ENCODE measurements around the gene TET1. TPM values are rescaled to one million over a fixed set of nuclear protein-coding genes. Genes with fewer than 3 reads are reported as not detected.
"Not testable (repeated sequence)": the region's sequence is repeated elsewhere in the genome, so short reads cannot be mapped to it uniquely, and the experiment has no call there.

Gene TET1
- total and polyA plus RNA-seq, 4 donors = 0.06 to 2.1 (median 0.75) TPM

DNA sequence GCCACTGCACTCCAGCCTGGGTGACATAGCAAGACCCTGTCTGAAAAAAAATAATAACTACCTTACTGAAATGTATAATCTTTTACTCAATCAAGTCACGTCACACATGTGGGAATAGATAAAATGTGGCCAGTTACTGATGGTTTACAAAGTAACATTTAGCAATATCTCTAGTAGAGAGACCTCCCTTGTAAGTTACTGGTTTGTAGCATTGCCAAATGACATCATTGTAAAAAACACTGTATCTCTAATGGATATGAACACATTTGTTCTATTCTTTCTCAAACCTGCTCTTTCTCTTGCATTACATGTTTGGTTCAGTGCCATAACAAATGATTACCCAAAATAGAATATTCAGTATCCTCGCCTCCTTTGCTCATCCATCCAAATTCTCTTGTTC, 18.8 kb downstream of the TET1 start (continued):
- no peak for TF ChIP-seq HNF4A (conservative IDR thresholded peaks at IDR 0.05)
- TF ChIP-seq, protein P1, sequence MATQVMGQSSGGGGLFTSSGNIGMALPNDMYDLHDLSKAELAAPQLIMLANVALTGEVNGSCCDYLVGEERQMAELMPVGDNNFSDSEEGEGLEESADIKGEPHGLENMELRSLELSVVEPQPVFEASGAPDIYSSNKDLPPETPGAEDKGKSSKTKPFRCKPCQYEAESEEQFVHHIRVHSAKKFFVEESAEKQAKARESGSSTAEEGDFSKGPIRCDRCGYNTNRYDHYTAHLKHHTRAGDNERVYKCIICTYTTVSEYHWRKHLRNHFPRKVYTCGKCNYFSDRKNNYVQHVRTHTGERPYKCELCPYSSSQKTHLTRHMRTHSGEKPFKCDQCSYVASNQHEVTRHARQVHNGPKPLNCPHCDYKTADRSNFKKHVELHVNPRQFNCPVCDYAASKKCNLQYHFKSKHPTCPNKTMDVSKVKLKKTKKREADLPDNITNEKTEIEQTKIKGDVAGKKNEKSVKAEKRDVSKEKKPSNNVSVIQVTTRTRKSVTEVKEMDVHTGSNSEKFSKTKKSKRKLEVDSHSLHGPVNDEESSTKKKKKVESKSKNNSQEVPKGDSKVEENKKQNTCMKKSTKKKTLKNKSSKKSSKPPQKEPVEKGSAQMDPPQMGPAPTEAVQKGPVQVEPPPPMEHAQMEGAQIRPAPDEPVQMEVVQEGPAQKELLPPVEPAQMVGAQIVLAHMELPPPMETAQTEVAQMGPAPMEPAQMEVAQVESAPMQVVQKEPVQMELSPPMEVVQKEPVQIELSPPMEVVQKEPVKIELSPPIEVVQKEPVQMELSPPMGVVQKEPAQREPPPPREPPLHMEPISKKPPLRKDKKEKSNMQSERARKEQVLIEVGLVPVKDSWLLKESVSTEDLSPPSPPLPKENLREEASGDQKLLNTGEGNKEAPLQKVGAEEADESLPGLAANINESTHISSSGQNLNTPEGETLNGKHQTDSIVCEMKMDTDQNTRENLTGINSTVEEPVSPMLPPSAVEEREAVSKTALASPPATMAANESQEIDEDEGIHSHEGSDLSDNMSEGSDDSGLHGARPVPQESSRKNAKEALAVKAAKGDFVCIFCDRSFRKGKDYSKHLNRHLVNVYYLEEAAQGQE (IDR thresholded peaks at IDR 0.05) = no peak

GRCh38 chr10:68584187-68584586, 24.1 kb downstream of the TET1 start:
- H3K27me3 ChIP-seq (ENCODE audit: control insufficient read depth in 4 of 4, insufficient read depth in 4 of 4, low read length in 3 of 4); H3K27ac ChIP-seq (ENCODE audit: low read depth in 1 of 2, low read length in 2 of 2); DNase-seq (ENCODE audit: low spot score); H3K4me3 ChIP-seq (ENCODE audit: low read depth in 1 of 3, low read length in 3 of 3); H3K9ac ChIP-seq (ENCODE audit: low read depth in 1 of 2, low read length in 2 of 2); H3K9me3 ChIP-seq (ENCODE audit: control insufficient read depth in 4 of 4, low read length in 3 of 4); H3K36me3 ChIP-seq (ENCODE audit: control insufficient read depth in 4 of 4, insufficient read depth in 3 of 4, low read depth in 1 of 4, low read length in 3 of 4); H3K4me1 ChIP-seq (ENCODE audit: control insufficient read depth in 4 of 4, insufficient read depth in 4 of 4, low read length in 3 of 4): not testable (repeated sequence)
- WGBS = 95% methylated on average over 6 of the region's 6 CpGs

DNA sequence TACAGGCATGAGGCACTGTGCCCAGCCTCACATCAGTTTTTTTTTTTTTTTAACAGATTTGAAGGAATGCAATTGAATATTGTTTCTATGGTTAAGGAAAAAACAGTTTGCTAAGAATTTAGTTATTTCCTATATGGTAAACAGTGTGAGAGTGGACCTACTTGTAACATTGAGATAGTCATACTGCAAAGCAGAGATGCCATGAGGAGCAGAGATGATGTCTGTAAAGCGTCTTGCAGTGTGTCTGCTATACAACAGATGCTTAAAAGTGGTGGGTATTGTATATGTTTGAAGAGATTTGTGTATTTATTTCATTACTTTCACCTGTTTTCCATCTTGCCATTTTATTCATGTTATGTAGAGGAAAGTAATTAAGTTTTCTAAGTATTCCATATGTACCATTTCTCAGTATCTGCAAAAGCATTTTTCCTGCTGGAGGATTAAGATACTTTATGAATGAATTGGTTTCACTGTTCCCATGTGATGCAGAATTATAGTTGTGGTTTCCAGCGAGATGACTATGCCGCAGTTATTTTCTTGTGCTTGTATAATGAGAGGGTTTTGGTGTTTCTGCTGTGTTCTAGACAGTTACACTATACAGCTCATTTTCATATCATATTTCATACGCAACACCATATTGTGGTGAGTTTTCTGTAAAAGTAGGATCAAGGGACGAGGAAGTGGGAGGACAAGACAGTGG, 26.6 kb downstream of the TET1 start:
- H3K4me3 ChIP-seq (ENCODE audit: low read depth in 1 of 3, low read length in 3 of 3) = no peak overlapping the region
- H3K4me1 ChIP-seq (ENCODE audit: control insufficient read depth in 4 of 4, insufficient read depth in 4 of 4, low read length in 3 of 4) = no peaks in the 10 kb centered on the region
- 93% methylated on average over 5 of the region's 5 CpGs for WGBS
- no peak overlapping the region for H3K9ac ChIP-seq (ENCODE audit: low read depth in 1 of 2, low read length in 2 of 2)
- H3K9me3 ChIP-seq (ENCODE audit: control insufficient read depth in 4 of 4, low read length in 3 of 4) = no peaks in the 10 kb centered on the region
- H3K27me3 ChIP-seq (ENCODE audit: control insufficient read depth in 4 of 4, insufficient read depth in 4 of 4, low read length in 3 of 4) = no peaks in the 10 kb centered on the region
- no peak overlapping the region for H3K27ac ChIP-seq (ENCODE audit: low read depth in 1 of 2, low read length in 2 of 2)
- no peaks in the 10 kb centered on the region for H3K36me3 ChIP-seq (ENCODE audit: control insufficient read depth in 4 of 4, insufficient read depth in 3 of 4, low read depth in 1 of 4, low read length in 3 of 4)
- TF ChIP-seq HNF4A (conservative IDR thresholded peaks at IDR 0.05) = no peak
- no peak for TF ChIP-seq EGR1 (IDR thresholded peaks at IDR 0.05; ENCODE audit: low read depth in 2 of 2)
- no peak for TF ChIP-seq JUND (IDR thresholded peaks at IDR 0.05)
- no peak for TF ChIP-seq ZBTB33 (IDR thresholded peaks at IDR 0.05)
- no peak for TF ChIP-seq TAF1 (conservative IDR thresholded peaks at IDR 0.05)
- no peak for TF ChIP-seq SP1 (IDR thresholded peaks at IDR 0.05)
- no peak for TF ChIP-seq YY1 (IDR thresholded peaks at IDR 0.05)
- no peak for TF ChIP-seq MAX (IDR thresholded peaks at IDR 0.05)
- no peak for TF ChIP-seq HNF4G (IDR thresholded peaks at IDR 0.05)
- no peak for TF ChIP-seq FOXA2 (IDR thresholded peaks at IDR 0.05)
- TF ChIP-seq RXRA (IDR thresholded peaks at IDR 0.05) = no peak
- no peak for DNase-seq (ENCODE audit: low spot score)
